ENCODE results near the gene MVK. TPM values are rescaled to one million over a fixed set of nuclear protein-coding genes. Genes with fewer than 3 reads are reported as not detected.

MVK gene
- total and polyA plus RNA-seq, 3 donors from 2014 or later: 49.8 to 63.6 (median 63.1) TPM

- H3K9me3 ChIP-seq: no peaks in the 10 kb centered on the region
- H3K4me3 ChIP-seq: no peak overlapping the region
- WGBS, 2 donors: 46 to 59% methylated on average over 13 to 16 of the region's 16 CpGs
- H3K27me3 ChIP-seq: no peaks in the 10 kb centered on the region
- no peaks in the 10 kb centered on the region for H3K36me3 ChIP-seq (ENCODE audit: low read depth, missing control alignments)
- H3K27ac ChIP-seq: no peak overlapping the region
- H3K4me1 ChIP-seq: peaks cover 28% of the 10 kb centered on the region
- DNase-seq: no peak
- no peak for TF ChIP-seq POLR2A (IDR thresholded peaks at IDR 0.05)
- TF ChIP-seq CTCF (IDR thresholded peaks at IDR 0.05): no peak
- intact Hi-C loops (cut with DNase I; ENCODE audit: low total_unique reads): no loop called here
These were observed 35.3 kb upstream of the MVK start for GRCh38 chr12:109538191-109538863.

- H3K9me3 ChIP-seq: no peaks in the 10 kb centered on the region
- WGBS, 2 donors: 71 to 85% methylated on average over 9 of the region's 9 CpGs
- TF ChIP-seq CTCF (IDR thresholded peaks at IDR 0.05): no peak
- no peak for TF ChIP-seq POLR2A (IDR thresholded peaks at IDR 0.05)
- H3K36me3 ChIP-seq (ENCODE audit: low read depth, missing control alignments): no peaks in the 10 kb centered on the region
- H3K27me3 ChIP-seq: no peaks in the 10 kb centered on the region
- no peak overlapping the region for H3K27ac ChIP-seq
- H3K4me3 ChIP-seq: no peak overlapping the region
- peaks cover 28% of the 10 kb centered on the region for H3K4me1 ChIP-seq
- no peak for DNase-seq
- intact Hi-C loops (cut with DNase I; ENCODE audit: low total_unique reads): no loop called here
These were observed 34.1 kb upstream of the MVK start for GRCh38 chr12:109539508-109539907.

- no peaks in the 10 kb centered on the region for H3K9me3 ChIP-seq
- peak; percentile 73 for DNase-seq
- peaks cover 28% of the 10 kb centered on the region for H3K4me1 ChIP-seq
- H3K4me3 ChIP-seq: no peak overlapping the region
- peak overlapping the region; percentile 21 to 74 for H3K27ac ChIP-seq
- 50 to 68% methylated on average over 14 to 16 of the region's 16 CpGs for WGBS, 2 donors
- H3K36me3 ChIP-seq (ENCODE audit: low read depth, missing control alignments): no peaks in the 10 kb centered on the region
- intact Hi-C loops (cut with DNase I; ENCODE audit: low total_unique reads): no loop called here
- no peak for TF ChIP-seq POLR2A (IDR thresholded peaks at IDR 0.05)
- TF ChIP-seq CTCF (IDR thresholded peaks at IDR 0.05): no peak
- H3K27me3 ChIP-seq: no peaks in the 10 kb centered on the region
These were observed 32.8 kb upstream of the MVK start for GRCh38 chr12:109540526-109541412.

GRCh38 chr12:109541413-109541726 lies 32.2 kb upstream of the MVK start:
- TF ChIP-seq POLR2A (IDR thresholded peaks at IDR 0.05): no peak
- no peak for TF ChIP-seq CTCF (IDR thresholded peaks at IDR 0.05)
- H3K9me3 ChIP-seq: no peaks in the 10 kb centered on the region
- H3K27ac ChIP-seq: peak overlapping the region; percentile 21 to 74
- H3K4me3 ChIP-seq: no peak overlapping the region
- no peaks in the 10 kb centered on the region for H3K36me3 ChIP-seq (ENCODE audit: low read depth, missing control alignments)
- H3K27me3 ChIP-seq: no peaks in the 10 kb centered on the region
- DNase-seq: no peak
- 53 to 56% methylated on average over 4 of the region's 4 CpGs for WGBS, 2 donors
- H3K4me1 ChIP-seq: peaks cover 28% of the 10 kb centered on the region
- intact Hi-C loops (cut with DNase I; ENCODE audit: low total_unique reads): no loop called here
